B cell (primary cell): ENCODE data around the gene CATSPERZ. TPM values are rescaled to one million over a fixed set of nuclear protein-coding genes. Genes with fewer than 3 reads are reported as not detected.

Experiments used
- ATAC-seq: fragments of 200-7000 bp; cut with Tn5 transposase; one replicate; pipeline ENCODE4 v1.10.0; 2021; ENCODE audit warnings: low read depth, mild to moderate bottlenecking, moderate number of reproducible peaks, moderate library complexity
- CTCF ChIA-PET: fragments of 350-600 bp; sonication (Branson Sonifier 250); formaldehyde crosslinking; loops from one replicate; lab custom pipeline; 2021; ENCODE audit warnings: antibody characterized with exemption, inconsistent platforms; lab: Charles Lee
- POLR2A ChIA-PET: fragments of 350-600 bp; sonication (Branson Sonifier 250); formaldehyde crosslinking; loops from one replicate; lab custom pipeline; 2021; ENCODE audit warnings: antibody characterized with exemption; lab: Charles Lee
- DNase-seq: peaks from one replicate; pipeline ENCODE4 v3.0.0; 2013
- H2AFZ ChIP-seq: 2 replicates; pipeline ENCODE4 v1.6.1; 2012; ENCODE audit warnings: mild to moderate bottlenecking, low read depth, low read length; ENCODE audit not compliant: insufficient read depth, poor library complexity, severe bottlenecking
- H3K27ac ChIP-seq, 2 donors: 1 replicate in 1 of 2; 2 replicates in 1 of 2; pipeline ENCODE4 v1.5.1; 2012 to 2013; ENCODE audit warnings: low read length in 2 of 2, mild to moderate bottlenecking in 2 of 2, moderate library complexity in 1 of 2
- H3K27me3 ChIP-seq, 4 experiments: fragments of 200-600 bp in 1 of 4; sonication (generic) in 1 of 4; replicated peaks in 1 of 4; 1 replicate in 2 of 4; 2 replicates in 2 of 4; pipeline versions ENCODE4 v1.6.1 to v1.7.0; 2013 to 2016; ENCODE audit warnings: low read length in 3 of 4, mild to moderate bottlenecking in 2 of 4, mixed read lengths in 1 of 4, moderate library complexity in 1 of 4; ENCODE audit not compliant: insufficient read depth in 4 of 4, control insufficient read depth in 3 of 4; ENCODE audit errors: control extremely low read depth in 1 of 4
- H3K36me3 ChIP-seq, 2 experiments: replicated peaks in 1 of 2; 1 replicate in 1 of 2; 2 replicates in 1 of 2; pipeline versions ENCODE4 v1.6.1 to v1.7.1; 2013; ENCODE audit warnings: low read length in 1 of 2; ENCODE audit not compliant: insufficient read depth in 2 of 2, control insufficient read depth in 1 of 2; ENCODE audit errors: control extremely low read depth in 1 of 2, extremely low read depth in 1 of 2
- H3K4me1 ChIP-seq, 2 donors: fragments of 200-600 bp in 1 of 2; sonication (generic) in 1 of 2; 1 replicate in 1 of 2; 2 replicates in 1 of 2; pipeline versions ENCODE4 v1.5.1 to v1.6.1; 2013 to 2017; ENCODE audit warnings: low read length in 2 of 2; ENCODE audit not compliant: control insufficient read depth in 2 of 2, insufficient read depth in 2 of 2
- H3K4me2 ChIP-seq: replicated peaks from 2 replicates; pipeline ENCODE3; 2012; ENCODE audit warnings: mild to moderate bottlenecking, low read depth, low read length; ENCODE audit not compliant: poor library complexity, severe bottlenecking
- H3K4me3 ChIP-seq, 5 experiments: fragments of 200-600 bp in 1 of 5; sonication (generic) in 1 of 5; 1 replicate in 3 of 5; 2 replicates in 2 of 5; pipeline versions ENCODE4 v1.5.1 to v1.7.0; 2011 to 2016; ENCODE audit warnings: low read length in 4 of 5, mild to moderate bottlenecking in 4 of 5, low read depth in 2 of 5, control low read depth in 1 of 5, moderate library complexity in 1 of 5; ENCODE audit not compliant: insufficient read depth in 1 of 5; ENCODE audit errors: control extremely low read depth in 1 of 5, extremely low read depth in 1 of 5
- H3K79me2 ChIP-seq: fragments of 200-600 bp; sonication (generic); one replicate; pipeline ENCODE4 v1.6.0; 2016; ENCODE audit warnings: low read length; ENCODE audit not compliant: control insufficient read depth, insufficient read depth
- H3K9ac ChIP-seq: fragments of 200-600 bp; sonication (generic); 2 replicates; pipeline ENCODE4 v1.6.1; 2017; ENCODE audit warnings: mild to moderate bottlenecking, low read length, moderate library complexity
- H3K9me3 ChIP-seq, 3 donors: one replicate each; pipeline versions ENCODE4 v1.6.1 to v1.7.1; 2013; ENCODE audit warnings: low read length in 2 of 3; ENCODE audit not compliant: control insufficient read depth in 2 of 3, insufficient read depth in 1 of 3; ENCODE audit errors: control extremely low read depth in 1 of 3
- H4K20me1 ChIP-seq: 2 replicates; pipeline ENCODE4 v1.6.0; 2012; ENCODE audit warnings: mild to moderate bottlenecking, low read length; ENCODE audit not compliant: insufficient read depth, control insufficient read depth, poor library complexity, severe bottlenecking
- H3K27ac Mint-ChIP-seq: one replicate; pipeline ENCODE4 v1.8.0; 2021; ENCODE audit warnings: mixed read lengths
- H3K27me3 Mint-ChIP-seq: one replicate; pipeline ENCODE4 v1.8.0; 2021; ENCODE audit warnings: mixed read lengths
- H3K4me1 Mint-ChIP-seq: one replicate; pipeline ENCODE4 v1.8.0; 2021; ENCODE audit warnings: mixed read lengths
- H3K4me3 Mint-ChIP-seq: one replicate; pipeline ENCODE4 v1.8.0; 2021; ENCODE audit warnings: mixed read lengths
- H3K9me3 Mint-ChIP-seq: one replicate; pipeline ENCODE4 v1.8.0; 2022; ENCODE audit warnings: mixed read lengths; ENCODE audit not compliant: insufficient read depth
- CTCF ChIP-seq: fragments of 200-600 bp; IDR thresholded peaks from one replicate; pipeline ENCODE4 v1.8.0; 2022; ENCODE audit warnings: antibody characterized with exemption, mild to moderate bottlenecking
- EZH2 ChIP-seq: IDR thresholded peaks from 2 replicates; pipeline ENCODE4 v1.6.1; 2012; ENCODE audit warnings: borderline replicate concordance, low read depth, mild to moderate bottlenecking, moderate library complexity, low read length; ENCODE audit not compliant: insufficient read depth, poor library complexity, severe bottlenecking
- WGBS: methylation state at CpG from one replicate; pipeline ENCODE4 v1.1.5; 2013; ENCODE audit warnings: missing lambda C conversion rate; ENCODE audit not compliant: insufficient coverage; 5-methylcytosine and 5-hydroxymethylcytosine counted together
- intact Hi-C: fragments of 100-400 bp; cut with micrococcal nuclease; formaldehyde crosslinking; loops from one replicate; pipeline ENCODE4 v1.10.0; 2022
- polyA plus RNA-seq: library from polyadenylated mRNA; depleted of rRNA; stranded (reverse); fragments of >200 nt; gene quantifications from 2 replicates; pipeline ENCODE4 v1.2.3, GENCODE V29; 2012
- total RNA-seq, 2 donors: library from RNA; stranded (reverse); fragments of 120-200 nt in 1 of 2; gene quantifications; 1 replicate in 1 of 2; 2 replicates in 1 of 2; pipeline versions ENCODE4 v1.2.3 to v1.2.4, GENCODE V29; 2013 to 2022

CATSPERZ gene
- total and polyA plus RNA-seq, 2 donors (not counting 1 experiment from before 2014, with no cell fraction given): 0.39 TPM; not detected in 1

- ChIA-PET CTCF (interaction anchor here (0.6 kb wide), 1 partner anchor 10 kb away, joined by 3 read pairs; no protein-coding TSS in a partner anchor), POLR2A (interaction anchor here (0.6 kb wide), 1 partner anchor 68 kb away, joined by 4 read pairs; no protein-coding TSS in a partner anchor)
- TF ChIP-seq EZH2 (no peak), CTCF (no peak)
- Mint-ChIP-seq H3K9me3 (no peaks in the 10 kb centered on the region), H3K4me1 (no peaks in the 10 kb centered on the region), H3K27ac (no peak overlapping the region), H3K27me3 (no peaks in the 10 kb centered on the region), H3K4me3 (no peak overlapping the region)
- intact Hi-C loops: no loop called here
- H3K27me3 ChIP-seq: no peaks in the 10 kb centered on the region
- H3K9ac ChIP-seq: no peak overlapping the region
- no peaks in the 10 kb centered on the region for H3K36me3 ChIP-seq
- H3K9me3 ChIP-seq: no peaks in the 10 kb centered on the region
- H3K4me3 ChIP-seq: no peak overlapping the region
- no peak overlapping the region for H3K4me2 ChIP-seq
- ATAC-seq (no peak), DNase-seq (no peak)
- H4K20me1 ChIP-seq: no peaks in the 10 kb centered on the region
- 95% methylated on average over 4 of the region's 4 CpGs for WGBS
- no peak overlapping the region for H2AFZ ChIP-seq
- no peak overlapping the region for H3K27ac ChIP-seq
- no peaks in the 10 kb centered on the region for H3K4me1 ChIP-seq
- no peaks in the 10 kb centered on the region for H3K79me2 ChIP-seq
These were observed 40.6 kb upstream of the CATSPERZ start for GRCh38 chr11:64259533-64260067.

GRCh38 chr11:64260147-64260708 is 39.9 kb upstream of the CATSPERZ start:
- Histone ChIP-seq H3K4me1 (no peaks in the 10 kb centered on the region), H3K9me3 (no peaks in the 10 kb centered on the region), H3K27me3 (no peaks in the 10 kb centered on the region), H3K9ac (no peak overlapping the region), H3K79me2 (no peaks in the 10 kb centered on the region), H3K36me3 (no peaks in the 10 kb centered on the region), H3K4me3 (no peak overlapping the region), H4K20me1 (no peaks in the 10 kb centered on the region), H3K27ac (no peak overlapping the region), H3K4me2 (no peak overlapping the region), H2AFZ (no peak overlapping the region)
- 84% methylated on average over 4 of the region's 6 CpGs for WGBS
- no peak for ATAC-seq
- POLR2A ChIA-PET: no interaction called here
- TF ChIP-seq EZH2 (no peak), CTCF (no peak)
- intact Hi-C loops: no loop called here
- no peak overlapping the region for H3K4me3 Mint-ChIP-seq
- no peaks in the 10 kb centered on the region for H3K27me3 Mint-ChIP-seq
- H3K27ac Mint-ChIP-seq: no peak overlapping the region
- no peak for DNase-seq
- H3K4me1 Mint-ChIP-seq: no peaks in the 10 kb centered on the region
- CTCF ChIA-PET: no interaction called here
- no peaks in the 10 kb centered on the region for H3K9me3 Mint-ChIP-seq
